Measurements from ENCODE around the gene TOP2B.

Gene TOP2B

GRCh38 chr3:25665315-25666280 is 891 bp upstream of the TOP2B start:
- no peaks in the 10 kb centered on the region for H3K9me3 ChIP-seq (ENCODE audit: control insufficient read depth, low read length)
- H3K4me1 ChIP-seq (ENCODE audit: control insufficient read depth, insufficient read depth, low read length): peaks cover 20% of the 10 kb centered on the region
- H3K9ac ChIP-seq (ENCODE audit: low read length): peak overlapping the region; percentile 86
- H3K4me3 ChIP-seq (ENCODE audit: low read length): peak overlapping the region; percentile 76
- H3K27me3 ChIP-seq (ENCODE audit: control insufficient read depth, insufficient read depth, low read length): no peaks in the 10 kb centered on the region
- H3K36me3 ChIP-seq (ENCODE audit: control insufficient read depth, insufficient read depth, low read length): no peaks in the 10 kb centered on the region

GRCh38 chr3:25663869-25664811 is 567 bp downstream of the TOP2B start:
- Histone ChIP-seq H3K36me3 (ENCODE audit: control insufficient read depth, insufficient read depth, low read length) (no peaks in the 10 kb centered on the region), H3K9ac (ENCODE audit: low read length) (peak overlapping the region; percentile 86), H3K9me3 (ENCODE audit: control insufficient read depth, low read length) (no peaks in the 10 kb centered on the region), H3K27me3 (ENCODE audit: control insufficient read depth, insufficient read depth, low read length) (no peaks in the 10 kb centered on the region), H3K4me1 (ENCODE audit: control insufficient read depth, insufficient read depth, low read length) (peaks cover 20% of the 10 kb centered on the region), H3K4me3 (ENCODE audit: low read length) (peak overlapping the region; percentile 76)

DNA sequence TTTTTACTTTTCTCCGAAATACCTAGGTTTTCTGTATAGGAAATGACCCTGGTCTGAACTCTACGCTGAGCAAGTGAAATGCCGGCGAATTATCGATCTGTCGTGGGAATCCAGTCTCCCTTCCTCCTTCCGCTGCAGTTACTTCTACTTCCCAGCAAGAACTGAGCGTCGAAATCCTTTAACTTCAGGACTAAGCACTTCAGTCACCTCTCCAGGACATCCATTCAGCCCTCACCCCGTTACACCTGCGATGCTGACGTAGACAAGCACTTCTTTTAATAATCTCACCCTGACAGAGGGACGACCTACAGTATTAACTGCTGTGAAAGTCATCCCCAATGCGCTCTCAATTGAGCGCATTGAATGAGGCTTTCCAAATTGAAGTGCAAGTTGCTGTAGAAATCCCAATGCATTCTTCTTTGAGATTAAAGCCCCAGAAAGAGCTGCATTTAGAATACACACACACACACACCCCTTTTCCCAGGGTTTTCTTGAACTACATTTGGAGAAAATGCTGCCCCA is 1.3 kb downstream of the TOP2B start:
- H3K4me3 ChIP-seq (ENCODE audit: low read length): peak overlapping the region; percentile 56
- H3K27me3 ChIP-seq (ENCODE audit: control insufficient read depth, insufficient read depth, low read length): no peaks in the 10 kb centered on the region
- H3K4me1 ChIP-seq (ENCODE audit: control insufficient read depth, insufficient read depth, low read length): peaks cover 20% of the 10 kb centered on the region
- H3K36me3 ChIP-seq (ENCODE audit: control insufficient read depth, insufficient read depth, low read length): no peaks in the 10 kb centered on the region
- H3K9me3 ChIP-seq (ENCODE audit: control insufficient read depth, low read length): no peaks in the 10 kb centered on the region
- H3K9ac ChIP-seq (ENCODE audit: low read length): peak overlapping the region; percentile 86

DNA sequence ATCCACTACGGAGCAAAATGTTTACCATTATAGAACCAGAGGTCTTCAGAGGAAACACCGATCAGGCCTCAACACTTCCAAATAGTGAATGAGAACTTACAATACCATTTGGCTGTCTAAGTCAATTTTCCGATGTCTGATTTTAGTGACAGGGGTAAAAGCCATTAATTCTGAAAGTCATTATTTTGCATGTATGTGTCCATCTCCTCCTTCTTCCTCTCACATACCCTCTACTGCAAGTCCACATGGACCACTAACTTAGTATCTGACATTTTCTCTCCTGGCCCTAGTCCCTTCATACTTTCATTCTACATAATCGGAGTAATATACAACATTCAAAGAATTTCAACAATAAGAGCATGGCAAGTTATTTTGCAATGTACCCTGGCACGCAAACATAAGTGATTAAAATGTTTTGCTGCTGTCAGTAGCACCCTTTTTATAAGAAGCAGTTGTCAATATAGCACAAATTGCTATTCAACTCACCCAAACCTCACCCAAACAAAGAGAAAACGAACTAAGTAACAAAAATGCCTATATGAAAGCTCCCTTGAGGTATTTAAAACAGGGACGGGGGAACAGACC is 1.9 kb downstream of the TOP2B start:
- Histone ChIP-seq H3K9ac (ENCODE audit: low read length) (peak overlapping the region; percentile 86), H3K4me3 (ENCODE audit: low read length) (peak overlapping the region; percentile 56), H3K36me3 (ENCODE audit: control insufficient read depth, insufficient read depth, low read length) (no peaks in the 10 kb centered on the region), H3K27me3 (ENCODE audit: control insufficient read depth, insufficient read depth, low read length) (no peaks in the 10 kb centered on the region), H3K9me3 (ENCODE audit: control insufficient read depth, low read length) (no peaks in the 10 kb centered on the region), H3K4me1 (ENCODE audit: control insufficient read depth, insufficient read depth, low read length) (peaks cover 20% of the 10 kb centered on the region)

- no peaks in the 10 kb centered on the region for H3K9me3 ChIP-seq (ENCODE audit: control insufficient read depth, low read length)
- H3K27me3 ChIP-seq (ENCODE audit: control insufficient read depth, insufficient read depth, low read length): no peaks in the 10 kb centered on the region
- no peaks in the 10 kb centered on the region for H3K36me3 ChIP-seq (ENCODE audit: control insufficient read depth, insufficient read depth, low read length)
- H3K9ac ChIP-seq (ENCODE audit: low read length): no peak overlapping the region
- peaks cover 20% of the 10 kb centered on the region for H3K4me1 ChIP-seq (ENCODE audit: control insufficient read depth, insufficient read depth, low read length)
- no peak overlapping the region for H3K4me3 ChIP-seq (ENCODE audit: low read length)
Measured at GRCh38 chr3:25661694-25662437, 2.8 kb downstream of the TOP2B start.

GRCh38 chr3:25658836-25659235 is 5.9 kb downstream of the TOP2B start:
- H3K4me1 ChIP-seq (ENCODE audit: control insufficient read depth, insufficient read depth, low read length): peaks cover 16% of the 10 kb centered on the region
- no peak overlapping the region for H3K9ac ChIP-seq (ENCODE audit: low read length)
- no peaks in the 10 kb centered on the region for H3K27me3 ChIP-seq (ENCODE audit: control insufficient read depth, insufficient read depth, low read length)
- no peaks in the 10 kb centered on the region for H3K9me3 ChIP-seq (ENCODE audit: control insufficient read depth, low read length)
- no peak overlapping the region for H3K4me3 ChIP-seq (ENCODE audit: low read length)
- no peaks in the 10 kb centered on the region for H3K36me3 ChIP-seq (ENCODE audit: control insufficient read depth, insufficient read depth, low read length)

DNA sequence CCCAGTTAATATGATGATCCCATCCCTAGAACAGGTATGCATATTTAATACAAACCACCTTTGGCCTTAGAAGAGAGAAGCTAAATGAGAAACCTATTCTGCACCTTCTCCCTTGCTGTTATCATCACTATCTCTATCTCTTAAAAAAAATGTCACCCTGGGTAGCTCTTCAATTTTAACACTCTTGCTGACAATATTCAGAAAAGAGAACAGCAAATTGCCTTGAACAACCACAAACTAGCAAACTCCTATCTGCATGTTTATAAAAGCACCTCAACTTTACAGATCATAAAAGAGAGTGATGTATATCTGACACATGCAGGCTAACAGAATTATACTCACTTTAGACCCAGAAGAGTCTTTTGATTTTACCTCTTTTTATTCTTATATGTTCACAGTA is 7.4 kb downstream of the TOP2B start:
- Histone ChIP-seq H3K27me3 (ENCODE audit: control insufficient read depth, insufficient read depth, low read length) (no peaks in the 10 kb centered on the region), H3K4me3 (ENCODE audit: low read length) (no peak overlapping the region), H3K9me3 (ENCODE audit: control insufficient read depth, low read length) (no peaks in the 10 kb centered on the region), H3K9ac (ENCODE audit: low read length) (no peak overlapping the region), H3K36me3 (ENCODE audit: control insufficient read depth, insufficient read depth, low read length) (no peaks in the 10 kb centered on the region), H3K4me1 (ENCODE audit: control insufficient read depth, insufficient read depth, low read length) (peaks cover 7% of the 10 kb centered on the region)

DNA sequence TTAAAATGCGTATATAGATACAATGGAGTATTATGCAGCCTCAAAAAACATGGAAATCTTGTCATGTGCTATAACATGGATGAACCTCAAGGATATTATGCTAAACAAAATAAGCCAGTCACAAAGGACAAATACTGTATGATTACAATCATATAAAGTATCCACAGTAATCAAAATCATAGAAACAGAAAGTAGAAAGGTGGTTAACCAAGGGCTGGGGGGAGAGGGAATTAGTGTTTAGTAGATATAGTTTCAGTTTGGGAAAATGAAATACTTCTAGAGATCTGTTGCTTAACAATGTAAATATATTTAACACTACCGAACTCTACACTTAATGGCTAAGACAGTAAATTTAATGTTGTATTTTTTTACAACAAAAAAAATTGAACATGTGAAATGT is 9.0 kb downstream of the TOP2B start:
- Histone ChIP-seq H3K9ac (ENCODE audit: low read length) (no peak overlapping the region), H3K36me3 (ENCODE audit: control insufficient read depth, insufficient read depth, low read length) (no peaks in the 10 kb centered on the region), H3K4me3 (ENCODE audit: low read length) (no peak overlapping the region), H3K27me3 (ENCODE audit: control insufficient read depth, insufficient read depth, low read length) (no peaks in the 10 kb centered on the region), H3K9me3 (ENCODE audit: control insufficient read depth, low read length) (no peaks in the 10 kb centered on the region), H3K4me1 (ENCODE audit: control insufficient read depth, insufficient read depth, low read length) (no peaks in the 10 kb centered on the region)

DNA sequence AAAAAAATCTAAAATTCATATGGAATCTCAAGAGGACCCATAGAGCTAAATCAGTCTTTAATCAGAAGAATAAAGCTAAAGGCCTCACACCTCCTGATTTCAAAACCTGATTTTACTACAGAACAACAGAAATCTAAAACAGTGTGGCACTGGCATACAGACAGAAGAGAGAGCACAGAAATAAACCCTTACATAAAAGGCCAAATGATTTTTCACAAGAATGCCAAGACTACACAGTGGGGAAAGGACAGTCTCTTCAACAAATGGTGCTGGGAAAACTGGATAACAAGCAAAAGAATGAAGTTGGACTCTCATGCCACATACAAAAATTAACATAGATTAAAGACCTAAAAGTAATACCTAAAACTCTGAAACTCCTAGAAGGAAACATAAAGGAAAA is 10.1 kb downstream of the TOP2B start:
- Histone ChIP-seq H3K36me3 (ENCODE audit: control insufficient read depth, insufficient read depth, low read length) (no peaks in the 10 kb centered on the region), H3K9ac (ENCODE audit: low read length) (no peak overlapping the region), H3K4me1 (ENCODE audit: control insufficient read depth, insufficient read depth, low read length) (no peaks in the 10 kb centered on the region), H3K9me3 (ENCODE audit: control insufficient read depth, low read length) (no peaks in the 10 kb centered on the region), H3K27me3 (ENCODE audit: control insufficient read depth, insufficient read depth, low read length) (no peaks in the 10 kb centered on the region), H3K4me3 (ENCODE audit: low read length) (no peak overlapping the region)

DNA sequence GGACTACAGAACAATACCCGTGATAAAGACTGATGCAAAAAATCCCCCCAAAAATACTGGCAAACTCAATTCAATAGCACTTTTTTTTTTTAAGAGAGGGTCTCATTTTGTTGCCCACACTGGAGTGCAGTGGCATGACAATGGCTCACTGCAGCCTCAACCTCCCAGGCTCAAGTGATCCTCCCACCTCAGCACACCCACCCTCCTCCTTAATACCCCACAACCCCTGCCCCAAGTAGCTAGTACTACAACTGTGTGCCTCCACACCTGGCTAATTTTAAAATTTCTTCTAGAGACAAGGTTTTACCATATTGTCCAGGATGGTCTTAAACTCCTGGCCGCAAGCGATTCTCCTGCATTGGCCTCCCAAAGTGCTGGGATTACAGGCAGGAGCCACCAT is 11.4 kb downstream of the TOP2B start:
- Histone ChIP-seq H3K9me3 (ENCODE audit: control insufficient read depth, low read length) (no peaks in the 10 kb centered on the region), H3K27me3 (ENCODE audit: control insufficient read depth, insufficient read depth, low read length) (no peaks in the 10 kb centered on the region), H3K36me3 (ENCODE audit: control insufficient read depth, insufficient read depth, low read length) (no peaks in the 10 kb centered on the region), H3K4me3 (ENCODE audit: low read length) (no peak overlapping the region), H3K9ac (ENCODE audit: low read length) (no peak overlapping the region), H3K4me1 (ENCODE audit: control insufficient read depth, insufficient read depth, low read length) (no peaks in the 10 kb centered on the region)

GRCh38 chr3:25652921-25653320 is 11.8 kb downstream of the TOP2B start:
- no peaks in the 10 kb centered on the region for H3K9me3 ChIP-seq (ENCODE audit: control insufficient read depth, low read length)
- no peak overlapping the region for H3K4me3 ChIP-seq (ENCODE audit: low read length)
- no peaks in the 10 kb centered on the region for H3K27me3 ChIP-seq (ENCODE audit: control insufficient read depth, insufficient read depth, low read length)
- H3K4me1 ChIP-seq (ENCODE audit: control insufficient read depth, insufficient read depth, low read length): no peaks in the 10 kb centered on the region
- H3K36me3 ChIP-seq (ENCODE audit: control insufficient read depth, insufficient read depth, low read length): no peaks in the 10 kb centered on the region
- no peak overlapping the region for H3K9ac ChIP-seq (ENCODE audit: low read length)

Data from mucosa of stomach (tissue), 1 donor.